Globus pallidus (tissue), 1 donor: Measurements from ENCODE around the gene SAG.
A peak's percentile ranks its signal among the peaks of the same experiment; 100 is the strongest.

Experiments
- DNase-seq: peaks from one replicate; pipeline ENCODE4 v3.0.0-alpha.2; 2015; ENCODE audit warnings: low spot score

The SAG gene

GRCh38 chr2:233307565-233307964 is at the start of gene SAG:
Gene SAG (plus strand): TSS chr2:233307816. CDS start chr2:233309190, 1,374 bp downstream.
- DNase-seq = no peak

- DNase-seq = no peak
Observed at GRCh38 chr2:233258211-233258610, 49.4 kb upstream of the SAG start.

- no peak for DNase-seq
Observed at GRCh38 chr2:233259730-233260129, 47.9 kb upstream of the SAG start.

- no peak for DNase-seq
Observed at GRCh38 chr2:233260661-233261060, 47.0 kb upstream of the SAG start.

DNA sequence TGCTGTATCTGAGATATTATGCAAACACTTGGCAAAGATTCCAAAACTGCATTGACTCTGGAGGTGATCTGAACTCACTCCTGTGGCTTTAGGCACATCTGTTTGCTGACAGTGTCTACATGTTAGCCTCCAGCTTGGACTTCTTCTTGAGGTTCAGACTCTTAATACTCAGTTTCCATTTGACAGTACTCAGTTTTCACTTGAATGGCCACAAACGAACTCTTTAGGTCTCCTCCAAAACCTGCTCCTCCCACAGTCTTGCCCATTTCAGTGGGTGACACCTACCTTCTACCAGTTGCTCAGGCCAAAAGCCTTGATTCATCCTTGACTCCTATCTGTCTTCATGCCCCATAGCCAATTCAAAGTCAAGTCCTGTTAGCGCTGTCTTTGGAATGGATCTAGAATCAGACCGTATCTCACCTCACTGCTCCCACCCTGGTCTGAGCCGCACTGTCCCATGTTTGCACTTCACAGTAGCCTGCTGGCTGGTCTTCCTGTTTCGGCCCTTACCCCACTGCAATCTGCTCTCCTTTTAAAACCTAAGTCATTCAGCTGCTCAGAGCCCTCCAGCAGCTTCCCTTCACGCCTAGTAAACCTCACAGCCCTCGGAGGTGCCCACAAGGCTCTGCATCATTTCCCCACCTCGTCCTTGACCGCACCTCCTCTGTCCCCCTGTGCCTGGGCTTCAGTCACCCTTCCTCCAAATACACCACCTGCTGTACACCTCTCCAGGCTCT is 45.6 kb upstream of the SAG start:
- DNase-seq = no peak

- no peak for DNase-seq
Observed at GRCh38 chr2:233262562-233262961, 45.1 kb upstream of the SAG start.

DNA sequence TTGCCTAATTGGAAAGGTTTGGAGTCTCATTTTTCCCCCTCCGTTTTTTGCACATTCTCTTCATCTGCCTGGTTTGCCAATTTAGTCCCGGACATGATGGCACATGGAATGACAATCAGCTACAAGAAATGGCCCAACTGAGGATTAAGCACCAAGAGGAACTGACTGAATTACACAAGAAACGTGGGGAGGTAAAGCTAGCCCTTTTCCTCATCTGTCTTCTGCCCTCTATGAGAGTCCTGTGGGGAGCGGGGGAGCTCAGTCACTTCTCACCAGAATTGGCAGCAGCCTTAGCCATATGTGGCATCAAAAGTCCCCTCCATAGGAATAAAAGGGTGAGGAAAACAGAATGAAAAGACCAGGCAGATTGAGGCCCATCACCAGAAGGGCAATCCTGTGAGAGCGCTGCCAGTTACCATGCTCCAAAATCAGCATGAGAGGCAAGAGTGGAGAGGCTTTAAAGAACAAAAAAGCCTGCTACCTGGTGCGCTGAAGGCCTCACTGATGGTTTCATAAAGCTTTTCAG is 44.5 kb upstream of the SAG start:
- DNase-seq = no peak

- DNase-seq = no peak
Observed at GRCh38 chr2:233264667-233265066, 42.9 kb upstream of the SAG start.

DNA sequence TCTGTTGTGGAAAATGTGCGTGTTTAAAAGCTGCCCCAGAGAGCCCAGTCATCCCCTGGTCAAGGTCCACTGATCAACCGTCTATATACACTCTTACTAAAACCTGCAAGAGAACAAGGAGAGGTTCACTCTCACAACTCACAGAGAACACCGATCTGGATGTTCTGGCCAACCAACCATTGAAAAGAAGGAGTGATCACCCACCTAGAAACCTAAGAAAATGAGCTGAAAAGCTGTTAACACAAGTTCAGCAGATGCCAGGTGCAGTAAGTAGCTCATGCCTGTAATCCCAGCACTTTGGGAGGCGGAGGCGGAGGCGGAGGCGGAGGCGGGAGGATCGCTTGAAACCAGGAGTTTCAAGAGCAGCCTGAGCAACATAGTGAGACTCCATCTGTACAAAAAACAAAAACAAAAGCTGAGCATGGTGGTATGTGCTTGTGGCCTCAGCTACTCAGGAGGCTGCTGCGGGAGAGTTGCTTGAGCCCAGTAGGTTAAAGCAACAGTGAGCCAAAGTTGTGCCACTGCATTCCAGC is 41.7 kb upstream of the SAG start:
- DNase-seq = no peak

- no peak for DNase-seq
Observed at GRCh38 chr2:233266481-233266880, 41.1 kb upstream of the SAG start.

- DNase-seq = no peak
Observed at GRCh38 chr2:233267516-233268245, 39.9 kb upstream of the SAG start.

GRCh38 chr2:233270366-233270765 is 37.2 kb upstream of the SAG start:
- DNase-seq = no peak

DNA sequence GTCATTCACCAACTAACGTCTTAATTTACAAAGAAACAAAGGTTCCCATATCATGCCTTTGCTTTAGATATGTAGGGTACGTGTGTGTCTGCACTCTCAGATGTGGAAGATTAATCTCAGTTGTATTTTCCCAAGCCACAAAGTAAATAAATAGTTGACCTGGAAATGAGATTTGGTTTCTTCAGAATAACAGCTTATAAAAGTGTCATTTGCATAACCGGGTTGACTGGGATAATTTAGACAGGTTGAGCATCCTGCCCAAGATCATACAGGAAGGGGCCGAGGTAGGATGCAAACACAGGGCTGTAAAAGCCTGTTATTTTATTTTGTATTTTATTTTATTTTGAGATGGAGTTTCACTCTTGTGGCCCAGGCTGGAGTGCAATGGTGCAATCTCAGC is 36.7 kb upstream of the SAG start:
- no peak for DNase-seq

- no peak for DNase-seq
Observed at GRCh38 chr2:233271693-233272092, 35.9 kb upstream of the SAG start.

DNA sequence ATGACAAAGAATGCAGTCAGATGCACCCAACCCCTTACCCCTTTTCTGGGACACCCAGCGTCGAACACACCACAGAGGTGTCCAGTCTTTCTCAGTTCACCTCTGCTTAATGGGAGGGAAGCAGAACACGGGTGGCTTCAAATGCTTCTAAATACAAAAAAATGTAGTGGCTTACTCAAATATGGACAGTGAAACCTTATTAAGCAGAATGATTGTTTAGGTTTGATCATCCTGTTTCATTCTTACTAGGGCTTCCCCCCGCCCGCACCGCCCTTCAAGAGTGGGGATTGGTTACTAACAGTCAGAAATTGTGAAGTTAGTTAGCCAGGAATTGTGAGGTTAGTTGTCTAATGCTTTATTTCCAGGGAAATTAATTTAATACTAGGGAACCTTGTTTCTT is 34.5 kb upstream of the SAG start:
- no peak for DNase-seq

GRCh38 chr2:233275223-233275622 is 32.4 kb upstream of the SAG start:
- DNase-seq = no peak

- no peak for DNase-seq
Observed at GRCh38 chr2:233278921-233279320, 28.7 kb upstream of the SAG start.

GRCh38 chr2:233280114-233280693 is 27.4 kb upstream of the SAG start:
- DNase-seq = no peak

DNA sequence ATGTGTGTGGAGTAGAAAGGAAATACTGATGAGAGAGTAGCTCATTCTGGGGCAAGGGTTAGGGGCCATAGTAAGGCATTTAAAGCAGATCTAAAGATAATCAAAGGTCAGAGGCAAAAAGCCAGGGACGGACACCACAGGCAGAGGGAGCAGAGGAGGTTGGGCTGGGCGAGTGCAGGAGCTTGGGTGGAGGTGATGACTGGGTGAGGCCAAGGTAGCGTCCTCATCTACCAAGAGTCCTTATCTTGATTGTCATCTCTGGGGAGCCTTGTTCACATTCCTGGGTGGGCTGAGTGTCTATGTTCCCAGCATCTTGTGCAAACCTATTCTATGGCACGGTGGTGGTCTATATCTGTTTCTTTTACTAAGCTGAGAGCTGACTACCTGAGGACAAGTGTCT is 26.1 kb upstream of the SAG start:
- DNase-seq = no peak

GRCh38 chr2:233281992-233282603 is 25.5 kb upstream of the SAG start:
- DNase-seq = no peak

GRCh38 chr2:233285921-233286320 is 21.7 kb upstream of the SAG start:
- DNase-seq = no peak

- peak; percentile 35 for DNase-seq
Observed at GRCh38 chr2:233287871-233288270, 19.7 kb upstream of the SAG start.
